Endothelial cell of umbilical vein (primary cell): Measurements from ENCODE around the gene EID2B. TPM values are rescaled to one million over a fixed set of nuclear protein-coding genes. Genes with fewer than 3 reads are reported as not detected.

ENCODE experiments used
- BruUV-seq: library from RNA; stranded (reverse); fragments of 400-500 nt; replicated peaks from 2 replicates; lab custom pipeline; 2021; lab: Mats Ljungman, UMichigan
- CTCF ChIA-PET: fragments of 300-600, 350-600 bp; sonication (Branson Sonifier 250); formaldehyde crosslinking; loops from one replicate; lab custom pipeline; 2021; ENCODE audit warnings: antibody characterized with exemption, inconsistent platforms; lab: Charles Lee
- POLR2A ChIA-PET: fragments of 300-600, 350-600 bp; sonication (Branson Sonifier 250); formaldehyde crosslinking; loops from one replicate; lab custom pipeline; 2021; ENCODE audit warnings: antibody characterized with exemption, inconsistent platforms; lab: Charles Lee
- DNase-seq: peaks from one replicate; pipeline ENCODE4 v3.0.0-alpha.2; 2011; ENCODE audit warnings: low read depth, low spot score
- FAIRE-seq: peaks from 2 replicates; lab custom pipeline; 2011; peaks lifted over from hg19 to GRCh38; lab: Jason Lieb, UNC
- H2AFZ ChIP-seq: 2 replicates; pipeline ENCODE4 v1.6.0; 2012; ENCODE audit warnings: low read depth, low read length, control low read depth, inconsistent platforms
- H3K27ac ChIP-seq: 2 replicates; pipeline ENCODE4 v1.5.1; 2011; ENCODE audit warnings: low read depth, mild to moderate bottlenecking, control low read depth, low read length, moderate library complexity; ENCODE audit not compliant: insufficient read depth
- H3K27me3 ChIP-seq, 2 experiments: 2 replicates each; pipeline versions ENCODE4 v1.6.0 to v1.6.1; 2011; ENCODE audit warnings: low read length in 2 of 2, mixed read lengths in 1 of 2; ENCODE audit not compliant: control insufficient read depth in 2 of 2, insufficient read depth in 2 of 2
- H3K36me3 ChIP-seq, 2 experiments: 2 replicates in 1 of 2; 3 replicates in 1 of 2; pipeline ENCODE4 v1.5.1; 2011; ENCODE audit warnings: low read length in 2 of 2, mild to moderate bottlenecking in 1 of 2, moderate library complexity in 1 of 2; ENCODE audit not compliant: control insufficient read depth in 2 of 2, insufficient read depth in 2 of 2; ENCODE audit errors: extremely low read depth in 1 of 2
- H3K4me1 ChIP-seq: 3 replicates; pipeline ENCODE4 v1.5.1; 2011; ENCODE audit warnings: mild to moderate bottlenecking, low read length; ENCODE audit not compliant: control insufficient read depth, insufficient read depth; ENCODE audit errors: extremely low read depth
- H3K4me2 ChIP-seq: 2 replicates; pipeline ENCODE4 v1.6.1; 2011; ENCODE audit warnings: low read length, control low read depth, mixed read lengths; ENCODE audit not compliant: insufficient read depth
- H3K4me3 ChIP-seq, 3 experiments: fragments of 200-600 bp in 1 of 3; sonication (generic), shearing (Covaris generic) in 1 of 3; replicated peaks in 1 of 3; 2 replicates each; pipeline ENCODE4 v1.5.1; 2011 to 2016; ENCODE audit warnings: control low read depth in 3 of 3, low read length in 3 of 3, mild to moderate bottlenecking in 2 of 3, inconsistent platforms in 1 of 3, low read depth in 1 of 3, moderate library complexity in 1 of 3; ENCODE audit not compliant: insufficient read depth in 1 of 3
- H3K79me2 ChIP-seq: 2 replicates; pipeline ENCODE4 v1.6.0; 2012; ENCODE audit warnings: low read length, inconsistent platforms; ENCODE audit not compliant: control insufficient read depth, insufficient read depth
- H3K9ac ChIP-seq: replicated peaks from 2 replicates; pipeline ENCODE3; 2011; ENCODE audit warnings: low read length, control low read depth; ENCODE audit not compliant: insufficient read depth; ENCODE audit errors: extremely low read depth
- H3K9me1 ChIP-seq: replicated peaks from 3 replicates; pipeline ENCODE4 v1.6.0; 2011; ENCODE audit warnings: mild to moderate bottlenecking, low read length; ENCODE audit not compliant: control insufficient read depth, insufficient read depth; ENCODE audit errors: extremely low read depth
- H3K9me3 ChIP-seq: replicated peaks from 2 replicates; pipeline ENCODE4 v1.5.1; 2012; ENCODE audit warnings: low read length, inconsistent platforms; ENCODE audit not compliant: control insufficient read depth, insufficient read depth
- H4K20me1 ChIP-seq: replicated peaks from 2 replicates; pipeline ENCODE3; 2011; ENCODE audit warnings: mild to moderate bottlenecking, low read length; ENCODE audit not compliant: control insufficient read depth, insufficient read depth; ENCODE audit errors: extremely low read depth
- EZH2 ChIP-seq: IDR thresholded peaks from 2 replicates; pipeline ENCODE4 v1.6.1; 2012; ENCODE audit warnings: borderline replicate concordance, low read depth, mild to moderate bottlenecking, moderate library complexity, low read length, inconsistent platforms; ENCODE audit not compliant: severe bottlenecking
- FOS ChIP-seq: IDR thresholded peaks from 2 replicates; pipeline ENCODE4 v1.6.1; 2011; ENCODE audit warnings: mild to moderate bottlenecking, low read length, moderate library complexity, borderline replicate concordance; ENCODE audit not compliant: insufficient read depth
- GATA2 ChIP-seq: IDR thresholded peaks from 2 replicates; pipeline ENCODE4 v1.7.0; 2011; ENCODE audit warnings: low read depth, mild to moderate bottlenecking, moderate library complexity, mixed read lengths, low read length; ENCODE audit not compliant: insufficient read length, insufficient read depth
- JUN ChIP-seq: IDR thresholded peaks from 2 replicates; pipeline ENCODE4 v1.6.1; 2011; ENCODE audit warnings: borderline replicate concordance, low read depth; ENCODE audit not compliant: insufficient read length, insufficient read depth
- MAX ChIP-seq: IDR thresholded peaks from 2 replicates; pipeline ENCODE4 v1.6.1; 2011; ENCODE audit not compliant: insufficient read depth, insufficient read length
- MYC ChIP-seq: IDR thresholded peaks from one replicate; pipeline ENCODE4 v1.6.1; 2011; ENCODE audit warnings: mild to moderate bottlenecking, low read depth, low read length
- dilution Hi-C: fragments of 300-500 bp; cut with MboI; formaldehyde crosslinking; loops from one replicate; pipeline ENCODE4 v1.15.0; 2019; ENCODE audit warnings: low sequenced_read_pairs; ENCODE audit not compliant: extremely low pct_ligation_motif_present
- intact Hi-C: fragments of 100-400 bp; cut with micrococcal nuclease; formaldehyde crosslinking; loops from one replicate; pipeline ENCODE4 v1.10.0; 2022
- polyA plus RNA-seq, 4 experiments: library from polyadenylated mRNA; depleted of rRNA in 3 of 4; stranded (reverse) in 3 of 4; unstranded in 1 of 4; fragments of >200 nt; gene quantifications; 2 replicates each; pipeline versions ENCODE4 v1.2.1 to v1.2.3, GENCODE V29; 2011 to 2012; ENCODE audit warnings: missing spikeins in 1 of 4
- total RNA-seq: library from RNA; stranded (reverse); gene quantifications from 2 replicates; pipeline ENCODE4 v1.2.3, GENCODE V29; 2021
- TF ChIP-seq, protein P1 (sequence below), 2 donors: IDR thresholded peaks; 1 replicate in 1 of 2; 2 replicates in 1 of 2; pipeline ENCODE4 v1.5.1; 2011; ENCODE audit warnings: low read length in 2 of 2, mild to moderate bottlenecking in 2 of 2, moderate library complexity in 2 of 2, control low read depth in 1 of 2, inconsistent platforms in 1 of 2, low read depth in 1 of 2; ENCODE audit not compliant: insufficient read depth in 1 of 2; ENCODE audit errors: extremely low read depth in 1 of 2

The EID2B gene
- total and polyA plus RNA-seq, 2 donors (not counting 3 experiments of a cell fraction or from before 2014, with no cell fraction given), result 1.7 to 3.9 TPM

GRCh38 chr19:39494661-39495060 is 38.0 kb downstream of the EID2B start:
- no peak for FAIRE-seq
- H3K27me3 ChIP-seq, result peaks cover 15 to 16% of the 10 kb centered on the region in 2 experiments
- no peaks in the 10 kb centered on the region for H3K79me2 ChIP-seq
- no peak overlapping the region for H3K27ac ChIP-seq
- TF ChIP-seq GATA2, result no peak
- no peak for TF ChIP-seq JUN
- no peak for TF ChIP-seq EZH2
- TF ChIP-seq, protein P1, sequence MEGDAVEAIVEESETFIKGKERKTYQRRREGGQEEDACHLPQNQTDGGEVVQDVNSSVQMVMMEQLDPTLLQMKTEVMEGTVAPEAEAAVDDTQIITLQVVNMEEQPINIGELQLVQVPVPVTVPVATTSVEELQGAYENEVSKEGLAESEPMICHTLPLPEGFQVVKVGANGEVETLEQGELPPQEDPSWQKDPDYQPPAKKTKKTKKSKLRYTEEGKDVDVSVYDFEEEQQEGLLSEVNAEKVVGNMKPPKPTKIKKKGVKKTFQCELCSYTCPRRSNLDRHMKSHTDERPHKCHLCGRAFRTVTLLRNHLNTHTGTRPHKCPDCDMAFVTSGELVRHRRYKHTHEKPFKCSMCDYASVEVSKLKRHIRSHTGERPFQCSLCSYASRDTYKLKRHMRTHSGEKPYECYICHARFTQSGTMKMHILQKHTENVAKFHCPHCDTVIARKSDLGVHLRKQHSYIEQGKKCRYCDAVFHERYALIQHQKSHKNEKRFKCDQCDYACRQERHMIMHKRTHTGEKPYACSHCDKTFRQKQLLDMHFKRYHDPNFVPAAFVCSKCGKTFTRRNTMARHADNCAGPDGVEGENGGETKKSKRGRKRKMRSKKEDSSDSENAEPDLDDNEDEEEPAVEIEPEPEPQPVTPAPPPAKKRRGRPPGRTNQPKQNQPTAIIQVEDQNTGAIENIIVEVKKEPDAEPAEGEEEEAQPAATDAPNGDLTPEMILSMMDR (IDR thresholded peaks at IDR 0.05; ENCODE audit: extremely low read depth in 1 of 2, insufficient read depth in 1 of 2, low read depth in 1 of 2, low read length in 2 of 2), result no peak
- no peak for TF ChIP-seq MYC
- no peak for TF ChIP-seq MAX
- TF ChIP-seq FOS, result no peak
- DNase-seq, result no peak
- no peaks in the 10 kb centered on the region for H3K9me1 ChIP-seq
- no peak overlapping the region for H3K9ac ChIP-seq
- no peak overlapping the region for H3K4me2 ChIP-seq
- no TSS peak for BruUV-seq
- CTCF ChIA-PET, result interaction anchor here (1.5 kb wide), 1 partner anchor 21 kb away, joined by 3 read pairs; no protein-coding TSS in a partner anchor
- no peak overlapping the region for H3K4me3 ChIP-seq
- no peaks in the 10 kb centered on the region for H3K9me3 ChIP-seq
- POLR2A ChIA-PET, result no interaction called here
- no peaks in the 10 kb centered on the region for H4K20me1 ChIP-seq
- intact Hi-C loops, result no loop called here
- dilution Hi-C loops, result no loop called here
- peaks cover 9% of the 10 kb centered on the region for H3K4me1 ChIP-seq
- no peak overlapping the region for H2AFZ ChIP-seq
- peaks cover 2 to 8% of the 10 kb centered on the region in 2 experiments for H3K36me3 ChIP-seq
